ENCODE measurements around the gene ZNF256.

The ZNF256 gene

GRCh38 chr19:57947419-57948134 lies at the start of gene ZNF256:
ZNF256 (minus strand) TSS chr19:57947706; CDS start chr19:57947474, 232 bp downstream.
- peak; percentile 90 for DNase-seq

- no peak for DNase-seq
These were observed 45.3 kb upstream of the ZNF256 start for GRCh38 chr19:57992841-57993240.

- no peak for DNase-seq
These were observed 31.2 kb upstream of the ZNF256 start for GRCh38 chr19:57978586-57979289.

GRCh38 chr19:57974434-57974833 lies 26.9 kb upstream of the ZNF256 start, which contains the start of gene C19orf18:
C19orf18 (minus strand) TSS chr19:57974534; CDS start chr19:57974432, 102 bp downstream.
- no peak for DNase-seq

- no peak for DNase-seq
These were observed 17.3 kb upstream of the ZNF256 start for GRCh38 chr19:57964761-57965160.

GRCh38 chr19:57961785-57962184 lies 14.3 kb upstream of the ZNF256 start:
- no peak for DNase-seq

GRCh38 chr19:57954996-57955395 lies 7.5 kb upstream of the ZNF256 start:
- no peak for DNase-seq

GRCh38 chr19:57949702-57950101 lies 2.2 kb upstream of the ZNF256 start:
- no peak for DNase-seq

- no peak for DNase-seq
These were observed 1.8 kb upstream of the ZNF256 start for GRCh38 chr19:57949296-57949695.

- DNase-seq = no peak
These were observed 453 bp downstream of the ZNF256 start for GRCh38 chr19:57947088-57947418.

- no peak for DNase-seq
These were observed 1.2 kb downstream of the ZNF256 start for GRCh38 chr19:57946316-57946715.

GRCh38 chr19:57941593-57941992 lies 5.9 kb downstream of the ZNF256 start:
- DNase-seq = no peak

- DNase-seq = no peak
These were observed 11.8 kb downstream of the ZNF256 start for GRCh38 chr19:57935731-57936130.

GRCh38 chr19:57934820-57935665 lies 12.5 kb downstream of the ZNF256 start, which contains the start of gene ZNF418:
ZNF418 (minus strand) TSS chr19:57935402; CDS start chr19:57933822, 1,580 bp downstream.
- peak; percentile 65 for DNase-seq

GRCh38 chr19:57927587-57927986 lies 19.9 kb downstream of the ZNF256 start:
- DNase-seq = no peak

GRCh38 chr19:57916168-57916995 lies 31.1 kb downstream of the ZNF256 start, which contains the start of gene ZNF417:
ZNF417 (minus strand) TSS chr19:57916592; CDS start chr19:57916411, 181 bp downstream.
- DNase-seq = peak; percentile 93

- DNase-seq = no peak
These were observed 33.0 kb downstream of the ZNF256 start for GRCh38 chr19:57914531-57914930.

GRCh38 chr19:57907394-57907793 lies 40.1 kb downstream of the ZNF256 start:
- no peak for DNase-seq

GRCh38 chr19:57905258-57905657 lies 42.2 kb downstream of the ZNF256 start:
- no peak for DNase-seq

- no peak for DNase-seq
These were observed 43.8 kb downstream of the ZNF256 start for GRCh38 chr19:57903618-57904184.

GRCh38 chr19:57900311-57900710 lies 47.2 kb downstream of the ZNF256 start:
- no peak for DNase-seq
